DOHH2 (cell line): ENCODE results near the gene PRR16.

Experiments
- CTCF ChIP-seq: fragments of 200-600 bp; sonication (generic); IDR thresholded peaks from one replicate; pipeline ENCODE4 v1.5.1; 2014; ENCODE audit warnings: antibody characterized with exemption, mild to moderate bottlenecking, low read depth, low read length; ENCODE audit not compliant: poor library complexity, severe bottlenecking
- EZH2phosphoT487 ChIP-seq: fragments of 200-600 bp; sonication (generic); IDR thresholded peaks from 2 replicates; pipeline ENCODE4 v1.6.1; 2017; ENCODE audit warnings: borderline replicate concordance, mild to moderate bottlenecking, antibody characterized with exemption, low read length, moderate library complexity, mixed read lengths

GRCh38 chr5:120504057-120504456, 40.0 kb downstream of the PRR16 start:
- TF ChIP-seq CTCF (no peak), EZH2phosphoT487 (no peak)
